Measurements from ENCODE around the gene SNIP1. TPM values are rescaled to one million over a fixed set of nuclear protein-coding genes. Genes with fewer than 3 reads are reported as not detected.

The SNIP1 gene, protein sequence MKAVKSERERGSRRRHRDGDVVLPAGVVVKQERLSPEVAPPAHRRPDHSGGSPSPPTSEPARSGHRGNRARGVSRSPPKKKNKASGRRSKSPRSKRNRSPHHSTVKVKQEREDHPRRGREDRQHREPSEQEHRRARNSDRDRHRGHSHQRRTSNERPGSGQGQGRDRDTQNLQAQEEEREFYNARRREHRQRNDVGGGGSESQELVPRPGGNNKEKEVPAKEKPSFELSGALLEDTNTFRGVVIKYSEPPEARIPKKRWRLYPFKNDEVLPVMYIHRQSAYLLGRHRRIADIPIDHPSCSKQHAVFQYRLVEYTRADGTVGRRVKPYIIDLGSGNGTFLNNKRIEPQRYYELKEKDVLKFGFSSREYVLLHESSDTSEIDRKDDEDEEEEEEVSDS
- polyA plus RNA-seq (9.5 and 15.7 TPM in 2 replicates), polyA minus RNA-seq (29.9 and 36.5 TPM in 2 replicates)

GRCh38 chr1:37553927-37554808, at the start of gene SNIP1:
Gene SNIP1, minus strand, starts transcription at chr1:37554293. Its CDS starts 64 bp downstream, at chr1:37554229.
- H3K9me2 ChIP-seq (ENCODE audit: insufficient read depth, low read length) = no peaks in the 10 kb centered on the region
- H3K9me3 ChIP-seq (ENCODE audit: low read length) = no peaks in the 10 kb centered on the region
- peak within 1 kb of the TSS; percentile 89 for H3K9ac ChIP-seq (ENCODE audit: low read length)
- H3K36me3 ChIP-seq (ENCODE audit: insufficient read depth, low read length) = no peaks in the 10 kb centered on the region
- H3K79me2 ChIP-seq (replicated peaks; ENCODE audit: insufficient read depth, low read length) = peaks cover 35% of the 10 kb centered on the region
- no peaks in the 10 kb centered on the region for H4K20me1 ChIP-seq (ENCODE audit: insufficient read depth)
- peak within 1 kb of the TSS; percentile 67 for H2AFZ ChIP-seq (ENCODE audit: low read depth, low read length)
- H3K4me2 ChIP-seq (ENCODE audit: low read length) = peak within 1 kb of the TSS; percentile 72
- TF ChIP-seq EZH2 (IDR thresholded peaks at IDR 0.05; ENCODE audit: borderline replicate concordance, insufficient read depth, low read length, poor library complexity, severe bottlenecking) = no peak
- peak; percentile 37 for TF ChIP-seq EP300 (conservative IDR thresholded peaks at IDR 0.05; ENCODE audit: poor library complexity, severe bottlenecking)
- peak; percentile 93 for TF ChIP-seq POLR2AphosphoS5 (IDR thresholded peaks at IDR 0.05)
- TF ChIP-seq MXI1 (conservative IDR thresholded peaks at IDR 0.05; ENCODE audit: poor library complexity, severe bottlenecking) = peak; percentile 90
- TF ChIP-seq TAF1 (IDR thresholded peaks at IDR 0.05; ENCODE audit: low read depth) = no peak
- TF ChIP-seq SMC3 (conservative IDR thresholded peaks at IDR 0.05; ENCODE audit: poor library complexity) = peak; percentile 30
- TF ChIP-seq CTCF (IDR thresholded peaks at IDR 0.05; ENCODE audit: poor library complexity, severe bottlenecking) = no peak
- no peak for TF ChIP-seq RAD21 (conservative IDR thresholded peaks at IDR 0.05)
- TF ChIP-seq, protein P1, sequence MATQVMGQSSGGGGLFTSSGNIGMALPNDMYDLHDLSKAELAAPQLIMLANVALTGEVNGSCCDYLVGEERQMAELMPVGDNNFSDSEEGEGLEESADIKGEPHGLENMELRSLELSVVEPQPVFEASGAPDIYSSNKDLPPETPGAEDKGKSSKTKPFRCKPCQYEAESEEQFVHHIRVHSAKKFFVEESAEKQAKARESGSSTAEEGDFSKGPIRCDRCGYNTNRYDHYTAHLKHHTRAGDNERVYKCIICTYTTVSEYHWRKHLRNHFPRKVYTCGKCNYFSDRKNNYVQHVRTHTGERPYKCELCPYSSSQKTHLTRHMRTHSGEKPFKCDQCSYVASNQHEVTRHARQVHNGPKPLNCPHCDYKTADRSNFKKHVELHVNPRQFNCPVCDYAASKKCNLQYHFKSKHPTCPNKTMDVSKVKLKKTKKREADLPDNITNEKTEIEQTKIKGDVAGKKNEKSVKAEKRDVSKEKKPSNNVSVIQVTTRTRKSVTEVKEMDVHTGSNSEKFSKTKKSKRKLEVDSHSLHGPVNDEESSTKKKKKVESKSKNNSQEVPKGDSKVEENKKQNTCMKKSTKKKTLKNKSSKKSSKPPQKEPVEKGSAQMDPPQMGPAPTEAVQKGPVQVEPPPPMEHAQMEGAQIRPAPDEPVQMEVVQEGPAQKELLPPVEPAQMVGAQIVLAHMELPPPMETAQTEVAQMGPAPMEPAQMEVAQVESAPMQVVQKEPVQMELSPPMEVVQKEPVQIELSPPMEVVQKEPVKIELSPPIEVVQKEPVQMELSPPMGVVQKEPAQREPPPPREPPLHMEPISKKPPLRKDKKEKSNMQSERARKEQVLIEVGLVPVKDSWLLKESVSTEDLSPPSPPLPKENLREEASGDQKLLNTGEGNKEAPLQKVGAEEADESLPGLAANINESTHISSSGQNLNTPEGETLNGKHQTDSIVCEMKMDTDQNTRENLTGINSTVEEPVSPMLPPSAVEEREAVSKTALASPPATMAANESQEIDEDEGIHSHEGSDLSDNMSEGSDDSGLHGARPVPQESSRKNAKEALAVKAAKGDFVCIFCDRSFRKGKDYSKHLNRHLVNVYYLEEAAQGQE (IDR thresholded peaks at IDR 0.05; ENCODE audit: borderline replicate concordance) = peak; percentile 51
- H3K4me3 ChIP-seq (ENCODE audit: low read length) = peak within 1 kb of the TSS; percentile 78
- peak within 1 kb of the TSS; percentile 84 for H3K27ac ChIP-seq (ENCODE audit: low read length)
- no peaks in the 10 kb centered on the region for H3F3A ChIP-seq (ENCODE audit: insufficient read depth, low read length, poor library complexity, severe bottlenecking)
- H3K27me3 ChIP-seq (ENCODE audit: insufficient read depth, low read depth, low read length) = no peaks in the 10 kb centered on the region

Measured in neural cell (in vitro differentiated cells).